Stomach (tissue), 4 donors: ENCODE measurements around the gene LTBP3.

Source experiments
- POLR2A ChIP-seq, 4 donors: fragments of 450-650 bp; IDR thresholded peaks; one replicate each; pipeline ENCODE4 v1.6.1; 2016; ENCODE audit warnings: antibody characterized with exemption in 4 of 4, control low read depth in 2 of 4, mild to moderate bottlenecking in 1 of 4, moderate library complexity in 1 of 4
- POLR2AphosphoS5 ChIP-seq, 3 donors: sonication (generic); formaldehyde crosslinking; IDR thresholded peaks; one replicate each; pipeline ENCODE4 v1.6.1; 2016; ENCODE audit warnings: antibody characterized with exemption in 3 of 3

DNA sequence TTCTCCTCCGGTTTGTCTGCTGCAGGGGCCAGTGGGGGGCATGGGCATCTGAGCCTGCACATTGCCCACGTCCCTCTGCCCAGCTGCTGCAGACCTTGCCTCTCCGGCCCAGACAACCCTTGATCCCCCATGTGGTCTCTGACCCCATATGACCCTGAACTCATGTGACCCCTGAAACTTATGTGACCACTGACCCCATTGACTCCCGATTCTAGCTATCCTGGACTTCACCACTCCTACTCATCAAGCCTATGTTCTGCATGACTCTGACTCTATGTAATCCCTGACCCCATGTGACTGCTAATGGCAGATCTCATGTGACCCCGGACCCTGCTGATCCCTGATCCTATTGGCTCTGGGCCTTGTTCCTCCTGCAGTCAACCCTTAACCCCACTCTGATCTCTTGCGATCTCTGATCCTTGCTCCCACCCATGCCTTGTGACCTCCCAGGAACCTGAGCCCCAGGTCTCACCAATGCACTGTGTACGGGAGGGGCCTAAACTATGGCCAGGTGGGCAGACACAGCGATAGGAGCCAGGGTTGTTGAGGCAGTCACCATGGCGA, 5.7 kb downstream of the LTBP3 start:
- TF ChIP-seq POLR2AphosphoS5 (IDR thresholded peaks at IDR 0.05) (no peak), POLR2A (IDR thresholded peaks at IDR 0.05) (no peak)
